Cerebellar nuclear complex (tissue), 1 donor: ENCODE results near the gene GRIA3.
"Not testable (repeated sequence)": the region's sequence is repeated elsewhere in the genome, so short reads cannot be mapped to it uniquely, and the experiment has no call there.

Source experiments
- DNase-seq, 2 experiments: peaks; one replicate each; lab custom pipeline; 2025; lab: John Stamatoyannopoulos, UW

The GRIA3 gene

DNA sequence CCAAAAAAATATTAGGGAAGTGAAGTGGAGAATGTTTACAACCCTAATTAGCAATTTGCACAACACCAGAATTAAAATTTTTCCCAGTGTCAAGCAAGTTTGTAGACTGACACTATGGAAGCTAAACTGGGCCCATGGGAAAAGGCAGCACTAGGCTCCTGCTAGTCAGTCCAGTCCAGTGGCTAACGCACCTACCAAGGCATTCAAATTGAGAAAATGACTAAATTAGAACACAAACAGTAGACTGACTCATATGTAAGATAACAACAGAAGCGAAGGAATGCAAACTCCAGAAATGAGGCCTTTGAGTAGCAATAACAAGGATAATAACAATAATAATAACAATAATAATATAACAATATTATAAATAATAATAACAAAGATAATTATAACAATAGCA is 90.7 kb downstream of the GRIA3 start:
- no peak for DNase-seq

DNA sequence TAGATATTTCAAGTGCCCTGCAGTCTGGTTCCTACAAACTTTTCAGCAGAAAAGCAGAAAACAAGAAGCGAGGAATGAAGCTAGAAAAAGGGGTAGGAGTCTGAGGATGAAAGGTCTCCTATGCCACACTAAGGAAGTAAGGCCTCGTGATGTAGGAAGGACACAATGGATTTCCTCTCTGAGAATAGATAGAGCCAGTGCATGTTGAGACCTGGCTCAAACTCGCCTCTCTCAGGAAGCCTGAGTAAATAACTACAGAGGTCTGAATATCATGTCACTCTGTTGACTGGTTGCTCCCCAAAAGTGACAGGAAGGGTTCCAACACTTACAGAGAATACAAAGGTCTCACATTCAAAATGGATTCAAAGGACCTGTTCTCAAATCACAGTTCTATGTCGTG is 93.3 kb downstream of the GRIA3 start:
- no peak for DNase-seq

DNA sequence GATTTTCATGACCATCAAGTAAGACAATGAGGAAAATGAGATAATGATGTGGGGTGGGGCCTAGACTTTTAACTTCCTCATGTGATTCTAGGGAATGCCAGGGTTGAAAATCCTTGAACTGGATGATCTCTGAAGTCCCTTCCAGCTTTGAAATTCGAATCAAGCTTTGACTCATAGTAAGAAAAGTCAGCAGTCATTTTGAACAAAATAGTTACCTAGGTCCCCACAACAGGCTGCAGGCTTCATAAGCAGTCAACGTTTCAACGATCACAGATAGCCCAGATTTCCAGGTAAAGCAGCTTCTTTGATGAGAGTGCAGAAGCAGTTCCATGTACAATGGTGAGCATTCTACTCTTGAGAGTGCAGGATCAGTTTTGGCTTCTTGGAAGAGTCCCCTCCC is 93.7 kb downstream of the GRIA3 start:
- DNase-seq = no peak

DNA sequence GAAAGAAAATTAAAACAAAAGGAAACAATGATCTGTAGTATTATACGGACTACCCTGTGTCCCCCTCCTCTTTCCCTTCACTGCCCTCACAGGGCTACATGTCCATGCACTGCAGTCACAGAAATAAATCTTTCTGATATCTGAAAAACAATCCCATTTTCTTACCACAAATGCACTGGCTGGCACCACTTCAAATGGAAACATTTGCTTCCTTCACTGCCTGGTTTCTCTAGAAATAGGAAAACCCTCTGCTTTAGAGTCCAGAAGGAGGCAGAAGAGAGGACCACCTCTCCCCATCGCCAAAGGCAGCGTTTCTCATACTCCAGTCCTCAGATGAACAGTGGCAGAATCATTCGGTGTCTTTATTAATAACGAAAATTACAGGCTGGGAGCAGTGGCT is 98.2 kb downstream of the GRIA3 start:
- no peak for DNase-seq

DNA sequence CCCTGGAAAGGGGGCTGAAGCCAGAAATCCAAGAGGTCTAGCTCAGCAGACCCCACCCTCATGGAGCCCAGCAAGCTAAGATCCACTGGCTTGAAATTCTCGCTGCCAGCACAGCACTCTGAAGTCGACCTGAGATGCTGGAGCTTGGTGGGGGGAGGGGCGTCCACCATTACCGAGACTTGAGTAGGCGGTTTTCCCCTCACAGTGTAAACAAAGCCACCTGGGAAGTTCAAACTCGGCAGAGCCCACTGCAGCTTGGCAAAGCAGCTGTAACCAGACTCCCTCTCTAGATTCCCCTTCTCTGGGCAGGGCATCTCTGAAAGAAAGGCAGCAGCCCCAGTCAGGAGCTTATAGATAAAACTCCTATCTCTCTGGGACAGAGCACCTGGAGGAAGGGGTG is 99.3 kb downstream of the GRIA3 start:
- DNase-seq = not testable (repeated sequence)

DNA sequence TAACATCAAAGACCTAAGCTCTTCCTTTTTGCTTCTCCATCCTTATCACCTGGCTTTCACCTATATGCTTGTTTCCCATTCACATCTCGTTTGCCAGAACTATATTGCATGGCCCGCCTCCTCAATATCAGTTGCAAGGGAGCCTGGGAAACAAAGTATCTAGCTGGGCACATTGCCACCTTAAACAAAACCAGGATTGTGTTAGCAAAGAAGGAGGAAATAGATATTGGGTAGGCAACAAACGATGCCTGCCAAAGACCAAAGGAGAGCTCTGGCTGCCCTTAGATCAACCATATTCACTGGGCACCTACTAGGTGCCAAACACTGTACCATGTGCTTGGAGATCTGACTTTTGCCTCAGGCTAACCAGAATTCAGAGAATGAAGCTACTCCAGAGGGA is 107.5 kb downstream of the GRIA3 start:
- no peak for DNase-seq

DNA sequence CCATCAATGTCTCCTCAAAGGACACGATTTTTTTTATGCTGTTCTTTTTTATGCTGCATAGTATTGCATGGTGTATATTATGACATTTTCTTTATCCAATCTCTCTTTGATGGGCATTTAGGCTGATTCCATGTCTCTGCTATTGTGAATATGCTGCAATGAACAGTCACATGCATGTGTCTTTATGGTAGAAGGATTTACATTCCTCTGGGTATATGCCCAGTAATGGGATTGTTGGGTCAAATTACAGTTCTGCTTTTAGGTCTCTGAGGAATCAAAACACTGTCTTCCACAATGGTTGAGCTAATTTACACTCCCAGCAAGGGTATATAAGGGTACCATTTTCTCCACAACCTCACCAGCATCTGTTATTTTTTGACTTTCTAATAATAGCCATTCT is 113.9 kb downstream of the GRIA3 start:
- DNase-seq = no peak

DNA sequence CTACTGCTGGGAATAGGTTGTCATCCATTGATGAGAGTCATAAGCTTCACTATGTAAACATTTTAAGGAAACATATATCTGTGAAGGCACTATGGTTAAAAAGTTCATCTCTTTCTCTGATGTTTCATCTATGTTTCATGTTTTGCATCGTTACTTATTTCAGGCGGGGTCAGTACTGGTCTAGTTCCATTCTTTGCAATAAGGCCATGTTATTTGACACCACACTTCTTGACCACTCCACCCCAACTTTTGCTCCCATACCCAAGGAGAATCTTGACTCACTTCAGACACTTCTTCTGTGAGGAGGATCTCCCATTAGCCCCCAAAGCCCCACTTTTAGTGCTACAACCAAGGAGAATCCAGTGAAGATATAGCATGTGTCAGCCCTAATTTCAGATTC is 119.4 kb downstream of the GRIA3 start:
- no peak for DNase-seq

DNA sequence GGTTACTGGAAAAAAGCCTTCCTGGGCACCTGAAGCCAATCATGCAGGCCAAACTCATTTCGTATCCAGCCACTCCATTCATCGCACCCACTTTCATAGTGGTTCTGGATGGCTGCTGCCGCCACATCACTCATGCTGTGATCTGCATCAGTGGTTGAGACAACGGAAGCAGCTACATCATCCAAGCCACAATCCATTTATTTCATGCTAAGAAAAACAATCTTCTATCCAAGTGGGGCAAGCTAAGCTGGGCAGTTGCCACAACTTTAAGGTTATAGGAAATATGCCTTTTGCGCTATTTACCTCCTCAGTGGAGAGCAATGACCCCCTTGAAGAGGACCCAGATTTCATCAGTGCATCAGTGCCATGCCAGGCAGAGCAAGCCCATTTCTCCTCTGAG is 124.6 kb downstream of the GRIA3 start:
- DNase-seq = no peak

DNA sequence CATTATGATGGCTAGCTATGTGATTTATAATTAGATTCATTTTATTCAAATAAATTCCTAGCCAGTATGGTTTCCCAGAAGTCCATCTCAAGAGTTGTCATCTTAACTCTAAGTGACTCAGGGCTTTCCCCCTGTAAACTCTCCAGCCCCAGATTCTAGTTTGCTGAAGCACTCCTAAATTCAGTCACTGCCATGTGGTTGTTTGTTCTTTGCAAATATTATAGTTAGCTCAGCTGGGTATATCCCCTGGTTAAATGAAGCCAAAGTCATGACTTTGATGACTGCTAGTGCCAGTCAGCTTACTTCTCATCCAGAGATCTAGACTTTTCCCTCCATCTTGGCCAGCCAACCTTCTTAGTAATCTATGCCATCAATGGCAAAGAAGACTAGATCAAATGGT is 126.0 kb downstream of the GRIA3 start:
- no peak for DNase-seq

DNA sequence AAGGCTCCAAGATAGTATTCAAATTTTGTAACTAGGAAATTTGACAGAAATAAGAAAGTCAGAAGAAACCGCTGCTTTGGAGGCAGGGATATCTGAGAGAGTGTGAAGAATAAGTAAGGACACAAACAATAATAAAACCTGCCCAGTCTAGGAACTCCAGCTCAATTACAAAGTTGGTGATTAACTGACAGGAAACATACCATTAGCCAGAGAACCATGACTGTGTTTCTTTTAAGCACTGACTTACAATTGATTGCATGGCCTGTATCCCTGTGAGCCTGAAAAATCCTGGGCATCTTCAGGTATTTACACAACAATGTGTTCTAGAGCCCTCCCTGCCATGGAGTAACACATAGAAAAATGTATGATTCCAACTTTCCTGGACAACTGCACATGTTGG is 127.4 kb downstream of the GRIA3 start:
- DNase-seq = no peak

DNA sequence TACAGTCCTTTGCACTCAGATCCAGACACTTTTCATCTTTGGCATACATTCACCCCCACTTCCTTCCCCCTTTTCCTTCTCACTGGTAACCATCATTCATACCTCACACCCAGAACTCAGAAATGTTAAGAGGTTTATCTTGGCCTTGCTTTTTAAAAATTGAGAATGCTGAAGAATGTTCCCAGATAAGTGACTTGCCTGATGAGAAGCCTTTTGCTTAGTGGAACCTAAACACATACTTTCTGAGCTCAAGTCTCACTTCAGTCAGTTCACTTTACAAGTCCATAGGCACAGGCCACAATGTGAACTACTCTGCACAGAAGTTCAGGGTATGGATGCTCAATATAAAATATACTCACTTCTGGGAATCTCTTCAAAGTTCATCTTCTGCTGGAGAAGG is 129.4 kb downstream of the GRIA3 start:
- no peak for DNase-seq

DNA sequence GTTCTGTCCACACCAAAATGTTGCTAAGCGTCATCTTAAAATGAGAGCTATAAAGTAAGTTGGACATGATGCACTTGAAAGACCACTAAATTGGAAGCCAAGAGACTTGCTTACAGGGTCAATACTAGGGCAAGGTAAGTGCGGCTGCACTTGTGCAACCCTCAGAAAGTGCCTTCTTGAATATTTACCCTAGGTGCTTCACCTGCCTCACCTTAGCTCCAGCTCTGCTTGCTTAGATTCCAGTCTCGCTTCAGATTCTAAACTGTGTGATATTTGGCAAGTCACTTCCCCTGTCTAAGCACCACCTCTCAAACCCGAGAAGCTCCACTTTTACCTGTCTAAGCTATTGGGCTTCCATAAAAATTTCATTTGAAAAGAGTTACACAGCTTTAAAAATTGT is 136.5 kb downstream of the GRIA3 start:
- no peak for DNase-seq

DNA sequence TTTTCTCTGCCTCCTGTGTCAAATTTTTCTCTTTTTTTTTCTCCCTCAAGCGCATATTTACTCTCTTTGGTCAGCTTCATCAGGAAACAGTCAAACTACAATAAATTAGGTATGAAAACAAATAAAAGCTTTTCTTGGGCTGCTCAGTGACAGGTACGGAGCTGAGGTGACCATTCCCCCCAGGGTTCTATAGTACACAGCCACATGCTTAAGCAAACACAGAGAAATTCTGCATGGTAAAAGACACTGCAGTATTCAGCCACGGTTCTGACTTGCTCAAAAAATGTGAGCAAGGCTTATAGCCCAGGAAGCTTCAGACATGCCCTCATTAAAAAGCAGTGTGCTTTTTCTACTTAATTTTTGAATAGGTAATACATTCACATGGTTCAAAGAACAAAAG is 138.5 kb downstream of the GRIA3 start:
- DNase-seq = no peak

DNA sequence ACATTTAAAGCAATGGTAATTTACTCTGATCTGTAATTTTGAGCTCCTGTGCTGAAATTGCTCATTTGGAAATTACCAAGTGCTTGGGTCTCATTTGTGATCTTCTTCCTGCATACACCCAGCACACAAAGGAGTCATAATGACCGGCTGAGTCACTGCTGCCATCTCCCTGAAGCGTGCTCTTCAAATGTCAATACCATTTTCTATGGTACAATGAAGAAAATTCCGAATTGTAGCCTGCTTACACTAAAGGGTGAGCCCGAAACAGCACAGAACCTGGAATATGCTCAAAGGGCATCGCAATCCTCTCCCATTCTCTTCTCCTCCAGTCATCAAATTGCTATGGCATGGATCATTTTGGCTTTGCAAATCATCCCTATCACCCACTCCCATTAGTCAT is 140.5 kb downstream of the GRIA3 start:
- DNase-seq = no peak

DNA sequence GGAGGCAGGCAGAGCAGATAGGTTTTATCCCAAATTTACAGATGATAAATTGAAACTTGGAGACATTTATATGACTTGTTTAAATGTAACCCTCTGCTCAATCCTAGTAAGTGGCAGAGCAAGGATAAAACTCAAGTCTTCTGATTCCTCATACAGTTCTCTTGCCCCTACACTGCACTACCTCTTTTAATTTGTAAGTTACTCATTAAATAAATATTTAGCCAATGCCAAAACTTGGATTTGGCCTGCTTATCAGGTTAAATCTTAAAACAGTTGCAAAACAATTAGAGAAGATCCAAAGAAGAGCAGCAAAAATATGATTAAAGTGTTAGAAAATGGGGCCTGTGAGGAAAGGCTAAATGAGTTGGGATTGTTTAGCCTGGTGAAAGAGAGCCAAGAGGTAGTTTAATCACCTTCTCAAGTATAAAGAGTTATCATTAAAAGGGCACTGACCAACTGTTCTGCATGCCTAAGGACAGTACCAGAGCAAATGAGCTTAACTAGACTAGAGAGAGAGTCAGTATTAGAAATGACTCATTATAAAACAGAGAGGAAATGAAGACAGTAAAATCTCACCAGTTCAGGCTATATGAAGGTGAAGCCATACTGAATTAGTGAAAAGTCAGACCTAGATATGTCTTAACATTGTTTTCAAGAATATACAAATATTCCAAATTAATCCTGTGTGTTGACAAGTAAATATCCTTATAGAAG is 146.3 kb downstream of the GRIA3 start:
- no peak for DNase-seq

DNA sequence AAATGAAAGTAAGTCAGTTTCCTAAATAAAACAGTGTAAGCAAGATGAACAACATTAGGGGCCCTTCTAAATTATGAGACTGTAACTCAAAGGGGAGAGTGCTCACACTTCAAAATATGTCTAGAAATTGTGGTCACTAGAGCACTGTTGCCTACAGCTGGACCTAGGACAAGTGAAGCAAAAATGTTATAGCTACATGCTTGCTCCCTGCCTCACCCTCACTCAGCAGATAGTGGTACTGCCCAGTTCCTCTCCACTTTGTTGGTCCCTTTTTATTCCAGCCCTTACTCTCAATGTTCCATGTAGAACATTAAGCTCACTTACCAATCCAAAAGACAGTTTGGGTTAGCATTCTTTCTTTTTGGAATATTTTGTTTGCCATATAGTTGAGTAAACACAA is 147.3 kb downstream of the GRIA3 start:
- DNase-seq = no peak

DNA sequence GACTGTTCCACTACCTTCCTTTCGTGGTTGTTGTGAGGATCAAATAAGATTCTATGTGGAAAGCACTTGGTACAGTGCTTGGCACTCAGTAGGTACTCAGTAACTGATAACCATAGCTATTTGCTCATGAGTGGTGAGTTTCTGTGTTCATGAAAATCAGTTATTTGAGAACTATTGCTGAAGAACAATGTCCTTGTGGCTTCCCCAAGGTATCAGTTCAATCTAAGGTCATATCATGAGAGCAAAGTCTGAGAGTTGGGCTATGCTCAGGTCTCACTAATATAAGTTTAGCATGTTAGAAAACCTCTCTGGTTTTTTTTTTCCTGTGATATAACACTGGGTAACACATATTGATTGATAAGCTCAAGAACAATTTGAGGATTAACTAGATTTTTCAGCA is 147.8 kb downstream of the GRIA3 start:
- DNase-seq = no peak

DNA sequence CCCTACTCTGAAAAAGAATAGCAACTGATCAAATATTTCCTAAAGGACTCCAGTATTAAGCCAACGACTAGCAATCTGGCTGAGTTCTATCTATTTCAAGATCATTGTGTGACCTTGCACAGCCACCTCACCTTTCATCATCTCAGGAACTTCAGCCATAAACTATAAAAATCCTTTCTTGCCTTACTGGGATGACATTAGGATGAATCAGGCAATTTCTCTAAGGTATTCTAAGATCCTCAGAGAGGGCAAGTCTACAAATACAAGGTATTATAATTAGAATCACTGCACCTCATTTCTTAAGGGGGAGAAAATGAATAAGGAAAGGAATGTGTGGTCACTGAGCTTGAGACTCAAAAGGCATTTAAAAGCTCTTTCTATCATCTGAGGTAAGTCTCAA is 152.6 kb downstream of the GRIA3 start:
- DNase-seq = no peak

DNA sequence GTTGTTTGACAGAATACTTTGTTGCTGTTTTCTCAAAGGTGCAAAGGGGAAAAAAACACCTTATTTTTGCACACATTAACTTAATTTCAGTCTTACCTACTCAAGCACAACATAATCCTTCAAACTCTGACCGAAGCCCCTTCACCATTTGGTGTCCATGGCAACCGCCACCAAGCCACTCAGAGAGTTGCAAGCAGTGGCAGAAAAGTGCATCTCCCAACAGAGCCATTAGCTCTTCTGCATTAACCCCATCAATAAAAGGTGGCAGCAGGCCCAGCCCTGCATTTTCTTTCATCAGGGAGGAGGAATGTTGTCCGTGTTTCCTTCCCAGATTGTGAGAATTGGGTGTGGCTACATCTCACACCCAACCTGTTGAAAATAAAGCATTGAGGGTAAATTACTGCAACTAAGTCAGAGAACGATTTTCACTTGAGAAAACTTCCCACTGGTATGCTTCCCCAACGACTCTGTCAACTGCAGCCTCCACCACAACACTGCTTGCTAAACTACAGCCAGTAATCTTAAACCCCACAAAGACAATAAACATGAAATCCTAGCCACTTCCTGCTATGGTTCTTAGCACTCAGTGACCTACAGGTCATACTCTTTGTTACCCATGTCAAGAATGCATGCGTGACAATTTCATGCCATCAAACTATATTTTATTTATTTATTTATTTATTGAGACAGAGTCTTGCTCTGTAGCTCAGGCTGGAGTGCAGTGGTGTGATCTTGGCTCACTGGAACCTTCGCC is 154.0 kb downstream of the GRIA3 start:
- no peak for DNase-seq

DNA sequence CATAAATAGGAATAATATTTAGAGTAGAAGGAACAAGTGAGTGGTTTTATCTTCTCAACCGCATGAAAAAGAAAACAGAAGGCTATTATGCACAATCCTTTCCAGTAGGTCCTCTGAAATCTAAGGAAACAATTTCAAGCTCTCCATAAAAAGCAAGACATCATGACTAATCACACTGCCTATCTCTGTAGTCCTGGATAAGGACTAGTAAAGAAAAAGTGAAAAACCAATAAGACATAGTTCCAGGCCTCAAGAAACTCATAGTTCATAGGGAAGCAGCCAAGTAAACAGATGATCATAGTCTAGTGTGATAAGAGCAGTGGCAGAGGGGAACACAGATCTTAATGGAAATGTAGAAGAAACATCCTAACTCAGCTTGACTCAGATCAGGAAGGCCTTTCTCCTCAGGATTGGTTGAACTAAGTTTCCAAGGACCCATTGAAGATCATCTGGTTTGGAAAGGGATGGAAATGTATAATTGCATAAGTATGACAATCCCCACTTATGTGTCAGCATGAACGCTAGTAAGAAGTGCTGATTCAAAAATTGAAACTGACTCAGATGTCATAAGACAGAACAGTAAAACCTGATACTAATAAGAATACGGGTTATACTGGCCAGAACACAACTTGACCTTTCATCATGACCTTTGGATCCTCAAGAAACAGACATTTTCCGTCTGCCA is 155.3 kb downstream of the GRIA3 start:
- no peak for DNase-seq

DNA sequence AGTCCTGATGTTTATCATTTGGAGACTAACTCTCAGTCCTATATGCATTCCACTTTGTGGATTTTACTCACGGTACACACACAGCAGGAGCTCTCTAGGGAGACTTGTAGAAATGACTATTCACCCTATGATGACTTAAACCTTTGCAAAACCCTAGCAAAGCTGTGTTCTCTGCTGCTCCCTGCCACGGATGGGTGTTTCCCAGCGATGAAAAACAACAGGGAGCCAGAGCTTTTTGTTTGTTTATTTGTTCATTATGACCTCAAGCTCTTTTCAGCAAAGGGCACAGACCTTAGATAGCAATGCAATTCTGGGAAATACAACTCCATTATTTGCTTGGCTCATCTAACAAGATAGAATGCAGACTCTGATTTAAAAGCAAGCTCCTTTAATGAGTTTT is 156.6 kb downstream of the GRIA3 start:
- no peak for DNase-seq

DNA sequence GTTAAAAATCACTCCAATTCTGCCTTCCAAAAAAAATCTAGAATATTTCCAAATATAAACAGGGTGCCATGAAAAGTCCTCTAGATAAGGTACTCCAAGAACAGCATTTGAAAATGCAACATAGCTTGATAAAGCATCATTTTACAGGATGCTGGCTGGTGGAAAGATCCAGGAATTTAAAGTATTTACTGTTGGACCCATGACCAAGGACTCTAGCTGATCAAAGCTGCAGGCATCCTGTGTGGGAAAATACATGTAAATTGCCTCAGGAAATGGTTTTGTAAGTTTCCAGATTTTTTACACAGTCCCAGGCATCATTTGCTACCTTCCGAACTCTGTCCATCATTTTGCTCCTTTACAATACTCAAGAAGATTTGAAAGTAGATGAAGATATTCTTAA is 164.4 kb downstream of the GRIA3 start:
- DNase-seq = no peak
